Endodermal cell (in vitro differentiated cells): ENCODE measurements around the gene ASTN2. TPM values are rescaled to one million over a fixed set of nuclear protein-coding genes. Genes with fewer than 3 reads are reported as not detected.

ENCODE experiments used
- DNase-seq: peaks from one replicate; pipeline ENCODE4 v3.0.0-alpha.2; 2017
- H3K27ac ChIP-seq: 2 replicates; pipeline ENCODE4 v1.5.1; 2013; ENCODE audit warnings: mild to moderate bottlenecking, low read depth, low read length, moderate library complexity
- H3K27me3 ChIP-seq: 2 replicates; pipeline ENCODE4 v1.6.1; 2013; ENCODE audit warnings: mild to moderate bottlenecking, low read length, moderate library complexity; ENCODE audit not compliant: insufficient read depth, control insufficient read depth, poor library complexity, severe bottlenecking
- H3K36me3 ChIP-seq: 2 replicates; pipeline ENCODE4 v1.7.0; 2013; ENCODE audit warnings: mild to moderate bottlenecking, low read length, moderate library complexity; ENCODE audit not compliant: control insufficient read depth, insufficient read depth
- H3K4me1 ChIP-seq: one replicate; pipeline ENCODE4 v1.7.0; 2013; ENCODE audit warnings: low read length; ENCODE audit not compliant: control insufficient read depth, insufficient read depth
- H3K4me3 ChIP-seq: 2 replicates; pipeline ENCODE4 v1.5.1; 2013; ENCODE audit warnings: mild to moderate bottlenecking, low read length, moderate library complexity
- H3K9ac ChIP-seq: 2 replicates; pipeline ENCODE4 v1.6.1; 2013; ENCODE audit warnings: mild to moderate bottlenecking, low read length, moderate library complexity; ENCODE audit not compliant: poor library complexity, severe bottlenecking; ENCODE audit errors: extremely low read depth
- H3K9me3 ChIP-seq: 2 replicates; pipeline ENCODE4 v1.6.1; 2013; ENCODE audit warnings: mild to moderate bottlenecking, low read length, moderate library complexity; ENCODE audit not compliant: control insufficient read depth
- H3K27ac Mint-ChIP-seq: 2 replicates; pipeline ENCODE4 v1.8.0; 2020; ENCODE audit warnings: mixed read lengths
- H3K27me3 Mint-ChIP-seq: 2 replicates; pipeline ENCODE4 v1.8.0; 2021; ENCODE audit warnings: mild to moderate bottlenecking, mixed read lengths; ENCODE audit not compliant: insufficient read depth
- H3K36me3 Mint-ChIP-seq: 2 replicates; pipeline ENCODE4 v1.8.0; 2020; ENCODE audit warnings: low read depth, mixed read lengths
- H3K4me1 Mint-ChIP-seq: 2 replicates; pipeline ENCODE4 v1.8.0; 2020; ENCODE audit warnings: mixed read lengths
- H3K4me3 Mint-ChIP-seq: 2 replicates; pipeline ENCODE4 v1.8.0; 2020; ENCODE audit warnings: mild to moderate bottlenecking, moderate library complexity, mixed read lengths
- H3K9me3 Mint-ChIP-seq: 2 replicates; pipeline ENCODE4 v1.8.0; 2020; ENCODE audit warnings: mild to moderate bottlenecking, mixed read lengths
- WGBS, 2 experiments: methylation state at CpG; one replicate each; pipeline versions ENCODE4 v1.1.5 to v1.1.7; 2013; ENCODE audit warnings: missing lambda C conversion rate in 2 of 2, mixed read lengths in 1 of 2; ENCODE audit not compliant: insufficient coverage in 1 of 2, insufficient read length in 1 of 2; 5-methylcytosine and 5-hydroxymethylcytosine counted together
- total RNA-seq, 2 donors: library from RNA; stranded (reverse); fragmentation: NEBNext Ultra II Directional in 1 of 2; extraction: Animal tissue kit (Norgen Biotek cat#: 25700) in 1 of 2; gene quantifications; 2 replicates in 1 of 2; 3 replicates in 1 of 2; pipeline ENCODE4 v1.2.1, GENCODE V29; 2021
- TF ChIP-seq, protein P1 (sequence below): fragments of 200-600 bp; sonication (generic); conservative IDR thresholded peaks from 2 replicates; pipeline ENCODE4 v1.5.0; 2021; ENCODE audit warnings: antibody characterized with exemption, mild to moderate bottlenecking

ASTN2 gene
- total RNA-seq, 2 donors from 2014 or later: 8.9 to 10.4 TPM

DNA sequence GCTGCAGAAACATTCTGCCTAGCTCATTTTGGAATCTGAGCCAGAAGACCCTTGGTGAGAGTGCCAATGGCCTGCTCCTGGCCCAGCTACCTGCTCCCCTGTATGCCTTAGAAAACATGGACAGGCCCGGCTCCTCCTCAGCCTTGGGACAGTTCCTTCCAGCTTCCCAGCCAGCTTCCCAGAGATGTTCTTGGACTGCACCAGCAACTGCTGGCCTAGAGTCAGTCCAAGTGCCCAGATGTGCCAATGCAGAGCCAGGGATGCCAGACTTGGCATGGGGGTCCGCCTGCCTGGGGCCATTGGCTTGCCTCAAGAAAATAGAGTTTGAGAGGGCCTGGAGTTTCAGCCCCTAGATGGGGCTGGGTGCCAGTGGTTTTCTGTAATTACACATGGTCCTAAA, 870.0 kb downstream of the ASTN2 start:
- H3K4me3 ChIP-seq: no peak overlapping the region
- Mint-ChIP-seq H3K27me3 (no peaks in the 10 kb centered on the region), H3K27ac (no peak overlapping the region), H3K36me3 (no peaks in the 10 kb centered on the region), H3K4me1 (no peaks in the 10 kb centered on the region), H3K9me3 (no peaks in the 10 kb centered on the region), H3K4me3 (no peak overlapping the region)
- no peaks in the 10 kb centered on the region for H3K36me3 ChIP-seq
- H3K4me1 ChIP-seq: no peaks in the 10 kb centered on the region
- WGBS, 2 experiments: 88 to 100% methylated on average over 1 to 2 of the region's 2 CpGs
- H3K27me3 ChIP-seq: no peaks in the 10 kb centered on the region
- TF ChIP-seq, protein P1, sequence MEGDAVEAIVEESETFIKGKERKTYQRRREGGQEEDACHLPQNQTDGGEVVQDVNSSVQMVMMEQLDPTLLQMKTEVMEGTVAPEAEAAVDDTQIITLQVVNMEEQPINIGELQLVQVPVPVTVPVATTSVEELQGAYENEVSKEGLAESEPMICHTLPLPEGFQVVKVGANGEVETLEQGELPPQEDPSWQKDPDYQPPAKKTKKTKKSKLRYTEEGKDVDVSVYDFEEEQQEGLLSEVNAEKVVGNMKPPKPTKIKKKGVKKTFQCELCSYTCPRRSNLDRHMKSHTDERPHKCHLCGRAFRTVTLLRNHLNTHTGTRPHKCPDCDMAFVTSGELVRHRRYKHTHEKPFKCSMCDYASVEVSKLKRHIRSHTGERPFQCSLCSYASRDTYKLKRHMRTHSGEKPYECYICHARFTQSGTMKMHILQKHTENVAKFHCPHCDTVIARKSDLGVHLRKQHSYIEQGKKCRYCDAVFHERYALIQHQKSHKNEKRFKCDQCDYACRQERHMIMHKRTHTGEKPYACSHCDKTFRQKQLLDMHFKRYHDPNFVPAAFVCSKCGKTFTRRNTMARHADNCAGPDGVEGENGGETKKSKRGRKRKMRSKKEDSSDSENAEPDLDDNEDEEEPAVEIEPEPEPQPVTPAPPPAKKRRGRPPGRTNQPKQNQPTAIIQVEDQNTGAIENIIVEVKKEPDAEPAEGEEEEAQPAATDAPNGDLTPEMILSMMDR: no peak
- no peak overlapping the region for H3K9ac ChIP-seq
- no peak for DNase-seq
- no peaks in the 10 kb centered on the region for H3K9me3 ChIP-seq
- no peak overlapping the region for H3K27ac ChIP-seq

DNA sequence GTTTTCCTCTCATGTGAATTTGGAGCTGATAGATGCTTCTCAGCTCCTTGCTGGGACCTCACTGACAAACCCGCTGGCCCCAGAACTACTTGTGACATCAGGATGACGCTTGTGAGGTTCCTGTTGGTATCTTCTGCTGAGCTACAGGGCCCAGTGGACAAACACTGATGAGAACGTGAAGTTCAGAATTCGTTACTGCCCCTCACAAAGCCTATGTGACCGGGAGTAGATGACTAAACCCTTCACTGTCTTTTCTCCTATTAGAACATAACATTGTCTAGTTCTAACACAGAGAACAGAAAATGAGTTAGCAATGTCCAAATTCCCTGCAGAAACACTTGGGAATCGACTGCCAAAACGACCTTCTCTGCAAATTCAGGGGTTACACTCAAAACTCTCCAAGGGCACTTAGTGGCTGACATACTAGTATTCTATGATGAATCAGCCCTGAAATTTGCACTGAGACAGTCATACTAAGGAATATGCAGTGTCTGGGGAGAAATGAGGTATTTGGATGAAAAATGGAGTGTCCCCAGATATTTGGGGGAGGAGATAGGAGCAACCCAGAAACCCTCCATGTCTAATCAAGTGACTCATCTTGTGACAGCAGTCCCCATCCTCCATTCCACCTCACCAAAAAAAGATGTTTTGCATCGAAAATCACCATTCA, 871.0 kb downstream of the ASTN2 start:
- no peaks in the 10 kb centered on the region for H3K27me3 Mint-ChIP-seq
- H3K4me3 ChIP-seq: no peak overlapping the region
- no peak for DNase-seq
- no peak overlapping the region for H3K27ac Mint-ChIP-seq
- H3K4me1 ChIP-seq: no peaks in the 10 kb centered on the region
- no peaks in the 10 kb centered on the region for H3K27me3 ChIP-seq
- H3K9me3 Mint-ChIP-seq: no peaks in the 10 kb centered on the region
- no peaks in the 10 kb centered on the region for H3K36me3 Mint-ChIP-seq
- H3K27ac ChIP-seq: no peak overlapping the region
- TF ChIP-seq, protein P1: no peak
- no peak overlapping the region for H3K4me3 Mint-ChIP-seq
- H3K9ac ChIP-seq: no peak overlapping the region
- no peaks in the 10 kb centered on the region for H3K9me3 ChIP-seq
- no peaks in the 10 kb centered on the region for H3K36me3 ChIP-seq
- WGBS, 2 experiments: 86 to 89% methylated on average over 7 to 8 of the region's 8 CpGs
- H3K4me1 Mint-ChIP-seq: no peaks in the 10 kb centered on the region

DNA sequence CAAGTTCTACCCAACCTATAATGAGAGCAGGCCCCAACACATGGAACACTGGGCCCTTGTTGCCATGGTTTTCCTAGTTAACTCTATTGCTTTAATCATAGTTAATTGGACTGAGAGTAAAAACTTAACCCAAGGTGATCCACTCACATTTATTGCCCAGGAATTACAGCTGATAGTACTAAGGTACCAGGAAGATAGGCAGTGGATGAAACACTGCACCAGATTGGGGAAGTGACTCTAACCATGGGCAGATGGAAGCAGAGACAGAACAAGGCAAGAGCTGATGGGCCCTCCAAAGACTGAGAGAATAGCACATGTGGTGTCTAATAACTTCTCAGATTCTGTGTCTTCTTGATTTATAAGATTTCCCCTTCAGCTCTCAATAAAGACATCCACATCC, 873.5 kb downstream of the ASTN2 start:
- no peak for DNase-seq
- H3K9me3 ChIP-seq: peaks cover 14% of the 10 kb centered on the region
- H3K27ac Mint-ChIP-seq: no peak overlapping the region

More for the DNA sequence above, 873.5 kb downstream of the ASTN2 start:
- no peak overlapping the region for H3K27ac ChIP-seq
- Mint-ChIP-seq H3K36me3 (peaks cover 3% of the 10 kb centered on the region), H3K4me3 (no peak overlapping the region), H3K9me3 (peaks cover 18% of the 10 kb centered on the region), H3K27me3 (no peaks in the 10 kb centered on the region), H3K4me1 (no peaks in the 10 kb centered on the region)
- no peaks in the 10 kb centered on the region for H3K36me3 ChIP-seq
- no peaks in the 10 kb centered on the region for H3K4me1 ChIP-seq
- TF ChIP-seq, protein P1: no peak
- no peak overlapping the region for H3K4me3 ChIP-seq
- H3K9ac ChIP-seq: no peak overlapping the region
- no peaks in the 10 kb centered on the region for H3K27me3 ChIP-seq
